Skeletal muscle tissue (tissue), 4 donors: Measurements from ENCODE around the gene RGCC. TPM values are rescaled to one million over a fixed set of nuclear protein-coding genes. Genes with fewer than 3 reads are reported as not detected.

Experiments
- H3K27ac ChIP-seq: one replicate; pipeline ENCODE4 v1.7.0; 2013; ENCODE audit warnings: mild to moderate bottlenecking, low read depth, low read length, inconsistent platforms
- H3K27me3 ChIP-seq, 3 donors: one replicate each; pipeline ENCODE4 v1.7.0; 2013; ENCODE audit warnings: low read length in 3 of 3; ENCODE audit not compliant: control insufficient read depth in 3 of 3, insufficient read depth in 3 of 3
- H3K36me3 ChIP-seq, 3 donors: one replicate each; pipeline ENCODE4 v1.7.0; 2013; ENCODE audit warnings: low read length in 3 of 3; ENCODE audit not compliant: control insufficient read depth in 3 of 3, insufficient read depth in 3 of 3
- H3K4me1 ChIP-seq, 3 donors: one replicate each; pipeline ENCODE4 v1.7.0; 2013; ENCODE audit warnings: low read length in 3 of 3, mild to moderate bottlenecking in 3 of 3; ENCODE audit not compliant: control insufficient read depth in 3 of 3, insufficient read depth in 3 of 3
- H3K4me3 ChIP-seq, 3 donors: one replicate each; pipeline ENCODE4 v1.7.0; 2013; ENCODE audit warnings: low read length in 3 of 3
- H3K9ac ChIP-seq, 3 donors: one replicate each; pipeline ENCODE4 v1.7.0; 2013; ENCODE audit warnings: low read length in 3 of 3, mild to moderate bottlenecking in 3 of 3, moderate library complexity in 2 of 3, low read depth in 1 of 3
- H3K9me3 ChIP-seq, 3 donors: one replicate each; pipeline ENCODE4 v1.7.0; 2013; ENCODE audit warnings: low read length in 3 of 3; ENCODE audit not compliant: control insufficient read depth in 3 of 3
- total RNA-seq: library from RNA; depleted of rRNA; stranded (reverse); fragments of >200 nt; gene quantifications from one replicate; pipeline ENCODE4 v1.2.3, GENCODE V29; 2014
- donor health status: Osteomylitis.

The RGCC gene
- total RNA-seq, 1 donor from 2014 or later: 28.2 TPM

- Histone ChIP-seq H3K36me3 (peaks cover 0 to 2% (median 0%) of the 10 kb centered on the region in 3 donors), H3K9ac (no peak overlapping the region), H3K4me1 (peaks cover 14 to 24% (median 21%) of the 10 kb centered on the region in 3 donors), H3K9me3 (no peaks in the 10 kb centered on the region), H3K27ac (no peak overlapping the region), H3K4me3 (peak overlapping the region in 1 of 3 donors; percentile 75), H3K27me3 (peaks cover 10 to 41% (median 39%) of the 10 kb centered on the region in 3 donors)
Measured at GRCh38 chr13:41460074-41460465, 2.7 kb downstream of the RGCC start.

- peaks cover 10 to 37% (median 33%) of the 10 kb centered on the region in 3 donors for H3K27me3 ChIP-seq
- H3K4me3 ChIP-seq: no peak overlapping the region
- no peak overlapping the region for H3K27ac ChIP-seq
- peaks cover 0 to 2% (median 0%) of the 10 kb centered on the region in 3 donors for H3K36me3 ChIP-seq
- no peaks in the 10 kb centered on the region for H3K9me3 ChIP-seq
- peaks cover 15 to 27% (median 21%) of the 10 kb centered on the region in 3 donors for H3K4me1 ChIP-seq
- no peak overlapping the region for H3K9ac ChIP-seq
Measured at GRCh38 chr13:41460930-41461329, 3.6 kb downstream of the RGCC start.

- Histone ChIP-seq H3K27ac (no peak overlapping the region), H3K36me3 (peaks cover 0 to 2% (median 0%) of the 10 kb centered on the region in 3 donors), H3K4me1 (peaks cover 17 to 28% (median 21%) of the 10 kb centered on the region in 3 donors), H3K9me3 (no peaks in the 10 kb centered on the region), H3K4me3 (peak overlapping the region in 2 of 3 donors; percentile 13 to 35), H3K9ac (no peak overlapping the region), H3K27me3 (peaks cover 10 to 33% (median 27%) of the 10 kb centered on the region in 3 donors)
Measured at GRCh38 chr13:41461527-41462139, 4.3 kb downstream of the RGCC start.

GRCh38 chr13:41462427-41462826 is 5.1 kb downstream of the RGCC start:
- peaks cover 0 to 2% (median 0%) of the 10 kb centered on the region in 3 donors for H3K36me3 ChIP-seq
- H3K4me3 ChIP-seq: no peak overlapping the region
- H3K9ac ChIP-seq: no peak overlapping the region
- H3K4me1 ChIP-seq: peaks cover 17 to 26% (median 18%) of the 10 kb centered on the region in 3 donors
- H3K9me3 ChIP-seq: no peaks in the 10 kb centered on the region
- H3K27me3 ChIP-seq: peaks cover 10 to 33% (median 23%) of the 10 kb centered on the region in 3 donors
- no peak overlapping the region for H3K27ac ChIP-seq

GRCh38 chr13:41463838-41464602 is 6.7 kb downstream of the RGCC start:
- Histone ChIP-seq H3K27me3 (peaks cover 0 to 20% (median 9%) of the 10 kb centered on the region in 3 donors), H3K36me3 (peaks cover 0 to 3% (median 2%) of the 10 kb centered on the region in 3 donors), H3K9ac (no peak overlapping the region), H3K9me3 (no peaks in the 10 kb centered on the region), H3K27ac (peak overlapping the region; percentile 38), H3K4me1 (peaks cover 5 to 16% (median 10%) of the 10 kb centered on the region in 3 donors), H3K4me3 (no peak overlapping the region)

- Histone ChIP-seq H3K36me3 (peaks cover 0 to 3% (median 2%) of the 10 kb centered on the region in 3 donors), H3K9ac (no peak overlapping the region), H3K4me1 (peaks cover 5 to 16% (median 10%) of the 10 kb centered on the region in 3 donors), H3K27ac (peak overlapping the region; percentile 42), H3K4me3 (no peak overlapping the region), H3K9me3 (no peaks in the 10 kb centered on the region), H3K27me3 (peaks cover 0 to 7% (median 0%) of the 10 kb centered on the region in 3 donors)
Measured at GRCh38 chr13:41465241-41465847, 8.0 kb downstream of the RGCC start.

- Histone ChIP-seq H3K9ac (no peak overlapping the region), H3K27me3 (peaks cover 0 to 2% (median 0%) of the 10 kb centered on the region in 3 donors), H3K27ac (peak overlapping the region; percentile 42), H3K9me3 (no peaks in the 10 kb centered on the region), H3K36me3 (peaks cover 0 to 3% (median 2%) of the 10 kb centered on the region in 3 donors), H3K4me3 (no peak overlapping the region), H3K4me1 (peaks cover 5 to 16% (median 10%) of the 10 kb centered on the region in 3 donors)
Measured at GRCh38 chr13:41465898-41466320, 8.6 kb downstream of the RGCC start.

GRCh38 chr13:41467425-41467945 is 10.1 kb downstream of the RGCC start:
- peaks cover 0 to 3% (median 0%) of the 10 kb centered on the region in 3 donors for H3K36me3 ChIP-seq

GRCh38 chr13:41468631-41469030 is 11.3 kb downstream of the RGCC start:
- H3K4me3 ChIP-seq: no peak overlapping the region
- H3K9ac ChIP-seq: no peak overlapping the region
- H3K4me1 ChIP-seq: peaks cover 5 to 16% (median 9%) of the 10 kb centered on the region in 3 donors
- H3K27me3 ChIP-seq: no peaks in the 10 kb centered on the region
- no peak overlapping the region for H3K27ac ChIP-seq
- H3K36me3 ChIP-seq: peaks cover 0 to 3% (median 0%) of the 10 kb centered on the region in 3 donors
- H3K9me3 ChIP-seq: no peaks in the 10 kb centered on the region

More at GRCh38 chr13:41467425-41467945, 10.1 kb downstream of the RGCC start:
- Histone ChIP-seq H3K4me1 (peaks cover 5 to 16% (median 9%) of the 10 kb centered on the region in 3 donors), H3K9me3 (no peaks in the 10 kb centered on the region), H3K27ac (no peak overlapping the region), H3K9ac (no peak overlapping the region), H3K27me3 (no peaks in the 10 kb centered on the region), H3K4me3 (no peak overlapping the region)
